DMS153 treated with DMSO at 0.1 percent for 48 hours (cell line): ENCODE results near the gene ARAP2.

Experiments
- DNase-seq: peaks from one replicate; lab custom pipeline; 2025; ENCODE audit not compliant: unreplicated experiment; lab: John Stamatoyannopoulos, UW

ARAP2 gene, protein sequence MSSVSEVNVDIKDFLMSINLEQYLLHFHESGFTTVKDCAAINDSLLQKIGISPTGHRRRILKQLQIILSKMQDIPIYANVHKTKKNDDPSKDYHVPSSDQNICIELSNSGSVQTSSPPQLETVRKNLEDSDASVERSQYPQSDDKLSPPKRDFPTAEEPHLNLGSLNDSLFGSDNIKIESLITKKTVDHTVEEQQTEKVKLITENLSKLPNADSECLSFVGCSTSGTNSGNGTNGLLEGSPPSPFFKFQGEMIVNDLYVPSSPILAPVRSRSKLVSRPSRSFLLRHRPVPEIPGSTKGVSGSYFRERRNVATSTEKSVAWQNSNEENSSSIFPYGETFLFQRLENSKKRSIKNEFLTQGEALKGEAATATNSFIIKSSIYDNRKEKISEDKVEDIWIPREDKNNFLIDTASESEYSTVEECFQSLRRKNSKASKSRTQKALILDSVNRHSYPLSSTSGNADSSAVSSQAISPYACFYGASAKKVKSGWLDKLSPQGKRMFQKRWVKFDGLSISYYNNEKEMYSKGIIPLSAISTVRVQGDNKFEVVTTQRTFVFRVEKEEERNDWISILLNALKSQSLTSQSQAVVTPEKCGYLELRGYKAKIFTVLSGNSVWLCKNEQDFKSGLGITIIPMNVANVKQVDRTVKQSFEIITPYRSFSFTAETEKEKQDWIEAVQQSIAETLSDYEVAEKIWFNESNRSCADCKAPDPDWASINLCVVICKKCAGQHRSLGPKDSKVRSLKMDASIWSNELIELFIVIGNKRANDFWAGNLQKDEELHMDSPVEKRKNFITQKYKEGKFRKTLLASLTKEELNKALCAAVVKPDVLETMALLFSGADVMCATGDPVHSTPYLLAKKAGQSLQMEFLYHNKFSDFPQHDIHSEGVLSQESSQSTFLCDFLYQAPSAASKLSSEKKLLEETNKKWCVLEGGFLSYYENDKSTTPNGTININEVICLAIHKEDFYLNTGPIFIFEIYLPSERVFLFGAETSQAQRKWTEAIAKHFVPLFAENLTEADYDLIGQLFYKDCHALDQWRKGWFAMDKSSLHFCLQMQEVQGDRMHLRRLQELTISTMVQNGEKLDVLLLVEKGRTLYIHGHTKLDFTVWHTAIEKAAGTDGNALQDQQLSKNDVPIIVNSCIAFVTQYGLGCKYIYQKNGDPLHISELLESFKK (N-terminal part only)

DNA sequence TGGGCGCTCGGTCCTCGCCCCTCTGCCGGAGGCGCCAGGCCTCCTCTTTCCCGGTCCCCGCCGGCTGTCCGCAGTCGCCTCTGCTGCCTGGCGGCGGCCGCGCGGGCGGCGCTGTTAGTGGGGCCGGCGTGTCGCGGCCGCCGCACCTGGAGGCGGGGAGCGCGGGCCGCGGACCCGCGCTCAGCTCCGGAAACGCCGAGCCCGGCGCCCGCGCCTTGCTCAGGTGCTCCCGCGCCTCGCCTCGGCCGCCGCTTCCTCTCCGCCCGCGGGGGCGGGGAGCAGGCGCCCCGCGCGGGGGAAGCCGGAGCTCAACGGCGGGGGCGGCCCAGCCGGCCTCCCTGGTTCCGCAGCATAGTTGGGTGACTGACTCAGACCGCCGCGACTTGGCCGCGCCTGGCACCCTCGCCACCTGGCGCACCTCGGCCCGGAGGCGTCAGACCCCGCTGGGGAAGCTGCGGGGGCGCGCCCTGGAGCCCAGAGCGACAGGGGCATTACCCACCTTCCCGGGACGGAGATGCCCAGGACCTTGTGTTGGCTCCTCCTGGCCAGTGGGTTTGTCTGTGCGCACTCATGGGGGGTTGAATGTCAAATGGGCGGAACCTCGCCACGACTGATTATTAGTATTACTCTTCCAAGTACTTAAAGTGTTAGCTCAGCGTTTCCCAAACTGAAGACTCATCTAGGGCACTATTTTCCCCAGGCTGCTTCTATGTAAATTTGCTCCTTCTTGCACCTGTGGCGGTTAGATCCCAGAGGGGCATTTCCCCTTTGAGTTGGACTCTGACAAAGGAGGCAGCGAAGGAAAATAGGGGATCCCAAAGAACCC lies at the start of gene ARAP2:
TSS of gene ARAP2 (minus strand) at position 258 of the 826 bp plus-strand sequence. CDS start 15,028 bp downstream, outside the sequence.
- DNase-seq: peak; percentile 21

- DNase-seq: no peak
These were observed 48.4 kb upstream of the ARAP2 start for GRCh38 chr4:36292556-36293188.

DNA sequence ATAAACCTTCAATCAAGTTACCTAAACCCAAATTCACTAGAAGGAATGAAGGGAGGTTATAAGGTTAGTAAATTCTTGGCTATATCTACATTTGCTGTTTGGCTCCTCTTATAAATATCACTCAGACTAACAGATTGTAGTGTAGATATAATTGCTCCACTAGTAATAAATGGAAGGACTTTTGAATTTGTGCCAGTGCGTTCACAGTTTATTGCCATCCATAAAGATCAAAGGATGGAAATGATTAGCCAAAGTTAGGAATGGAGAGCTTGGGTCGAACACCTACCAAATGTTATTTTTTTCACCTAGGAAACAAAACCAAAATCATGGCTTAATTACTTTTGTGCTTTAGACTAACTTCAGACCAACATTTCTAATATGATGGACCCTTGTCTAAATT lies 46.3 kb upstream of the ARAP2 start:
- no peak for DNase-seq

- DNase-seq: no peak
These were observed 44.6 kb upstream of the ARAP2 start for GRCh38 chr4:36288731-36289426.

DNA sequence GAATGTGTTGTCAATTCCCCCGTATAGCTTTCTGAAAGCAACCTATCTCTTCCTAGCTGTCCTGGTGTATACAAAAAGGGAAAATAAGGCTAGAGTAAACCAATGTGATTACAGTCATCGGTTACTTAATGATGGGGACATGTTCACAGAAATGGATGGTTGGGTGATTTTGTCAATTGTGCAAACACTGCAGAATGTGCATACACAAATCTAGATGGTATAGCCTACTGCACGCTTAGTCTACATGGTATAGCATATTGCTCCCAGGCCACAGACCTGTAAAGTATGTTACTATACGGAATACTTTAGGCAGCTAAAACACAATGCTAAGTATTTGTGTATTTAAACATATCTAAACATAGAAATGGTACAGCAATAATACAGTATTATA lies 42.2 kb upstream of the ARAP2 start:
- DNase-seq: no peak

GRCh38 chr4:36285784-36286480 lies 41.6 kb upstream of the ARAP2 start:
- no peak for DNase-seq

DNA sequence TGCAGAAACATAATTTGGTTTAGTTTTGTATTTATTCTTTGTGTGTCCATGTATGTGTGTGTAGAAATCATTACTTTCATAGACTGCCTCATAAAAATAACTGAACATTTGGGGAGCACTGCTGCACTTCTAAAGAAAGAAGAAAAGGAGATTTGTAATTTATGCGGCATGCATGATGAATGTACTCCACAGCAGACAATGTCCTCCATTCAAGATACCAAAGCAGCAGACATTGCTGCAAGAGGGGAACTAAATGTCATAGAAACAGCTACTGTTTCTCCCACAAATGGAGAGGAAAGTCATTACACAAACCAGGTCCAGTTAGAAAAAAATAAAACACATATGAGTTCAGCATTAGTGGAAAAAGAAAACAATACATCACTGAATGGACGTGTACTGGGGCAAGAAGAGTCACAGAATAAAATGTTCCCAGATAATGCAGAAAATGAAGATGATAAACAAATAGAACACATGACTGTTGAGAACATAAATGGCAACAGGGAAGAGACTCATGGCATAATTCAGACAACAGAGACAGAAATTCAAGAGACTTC lies 39.7 kb upstream of the ARAP2 start:
- DNase-seq: no peak

DNA sequence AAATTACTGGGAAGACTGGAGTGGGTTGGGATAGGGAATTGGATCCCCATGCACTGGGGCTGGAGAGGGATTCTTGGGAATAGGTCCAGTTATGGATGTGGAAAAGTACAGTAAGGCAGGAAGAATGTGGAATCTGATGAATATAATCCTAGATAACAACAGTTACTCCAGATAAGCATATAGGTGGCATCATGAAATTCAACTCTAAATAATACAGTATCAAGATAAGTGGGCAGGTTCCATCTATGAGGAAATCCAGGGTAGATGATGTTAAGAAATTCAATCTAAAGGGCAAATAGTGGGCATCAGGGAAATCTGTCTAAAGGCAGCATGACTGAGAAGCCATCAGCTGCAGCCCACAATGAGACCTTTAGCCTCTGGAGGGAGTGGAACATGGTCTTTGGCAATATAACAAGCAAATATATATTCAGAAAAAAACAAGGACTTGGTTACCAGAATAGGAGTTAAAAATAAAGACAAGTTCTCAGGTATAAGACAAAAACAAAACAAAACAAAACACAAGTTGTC lies 38.3 kb upstream of the ARAP2 start:
- DNase-seq: no peak

GRCh38 chr4:36281384-36282106 lies 37.2 kb upstream of the ARAP2 start, which contains the start of gene DTHD1:
Gene DTHD1 (plus strand): TSS chr4:36281616. CDS start chr4:36281759, 143 bp downstream.
- DNase-seq: no peak

GRCh38 chr4:36280555-36280954 lies 36.2 kb upstream of the ARAP2 start:
- DNase-seq: no peak

DNA sequence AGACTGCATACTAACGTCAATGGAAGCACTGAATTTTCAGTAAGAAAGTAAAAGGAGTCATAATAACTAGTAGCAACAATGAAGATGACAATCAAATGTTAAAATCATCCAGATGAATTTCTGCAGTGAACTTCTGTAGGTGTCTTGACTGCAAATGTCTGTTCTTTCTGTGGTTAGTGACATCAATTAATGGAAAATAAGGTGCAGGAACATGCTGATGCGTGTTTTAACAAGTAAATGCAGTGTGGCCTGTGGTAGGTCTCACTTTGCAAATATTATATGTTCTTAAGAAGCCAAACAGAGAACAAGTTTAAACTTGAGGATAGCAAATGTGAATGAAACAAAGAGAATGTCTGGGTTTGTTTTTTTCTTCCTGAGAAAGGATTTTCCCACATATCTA lies 34.5 kb upstream of the ARAP2 start:
- no peak for DNase-seq

DNA sequence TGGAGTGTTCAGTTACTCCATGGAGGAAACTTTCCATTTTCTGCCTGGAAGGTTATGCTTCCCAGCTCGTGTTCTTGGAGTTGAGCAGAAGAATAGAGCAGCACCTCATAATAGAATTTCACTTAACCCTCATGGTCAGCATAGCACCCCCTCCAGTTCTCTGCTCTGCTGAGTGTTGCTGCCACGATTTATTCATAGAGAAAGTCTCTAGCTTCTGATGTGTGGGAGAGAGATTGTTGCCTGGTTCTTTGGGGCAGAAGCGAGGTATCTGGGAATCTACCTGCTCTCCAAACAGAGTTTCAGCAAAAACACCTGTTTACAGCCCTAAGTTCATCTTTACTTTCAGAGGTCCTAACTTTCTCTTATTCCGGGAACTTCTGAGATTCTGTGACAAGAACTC lies 33.2 kb upstream of the ARAP2 start:
- no peak for DNase-seq

- no peak for DNase-seq
These were observed 29.8 kb upstream of the ARAP2 start for GRCh38 chr4:36274158-36274557.

GRCh38 chr4:36273276-36273675 lies 29.0 kb upstream of the ARAP2 start:
- DNase-seq: no peak

DNA sequence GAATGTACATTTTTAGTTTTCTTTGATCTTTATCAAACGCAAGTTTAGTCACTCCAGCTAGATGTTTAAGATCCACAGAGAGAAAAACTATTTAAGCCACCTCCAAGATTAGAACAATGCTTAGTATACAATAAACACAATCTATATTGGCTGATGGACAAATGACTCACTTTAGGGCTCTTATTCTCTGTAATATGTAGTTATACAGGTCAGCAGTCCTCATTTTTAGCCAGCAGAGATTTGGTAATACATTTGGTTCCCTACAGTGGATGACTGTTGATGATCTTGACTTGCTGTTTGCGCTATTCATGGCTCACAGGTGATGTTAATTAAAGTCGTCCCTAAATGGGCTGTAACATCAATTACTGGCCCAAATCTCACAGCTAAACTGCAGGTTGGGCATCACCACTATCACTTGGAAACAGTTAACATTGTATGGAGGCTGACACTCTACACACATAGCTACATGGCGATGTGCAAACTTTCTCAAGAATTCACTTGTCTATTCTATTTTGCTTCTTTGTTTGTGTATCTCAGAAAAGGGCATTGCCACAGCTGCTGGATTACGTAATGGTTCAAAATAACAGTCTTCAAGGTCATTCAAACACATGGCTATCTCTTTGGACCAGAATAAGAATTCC lies 25.3 kb upstream of the ARAP2 start:
- no peak for DNase-seq

DNA sequence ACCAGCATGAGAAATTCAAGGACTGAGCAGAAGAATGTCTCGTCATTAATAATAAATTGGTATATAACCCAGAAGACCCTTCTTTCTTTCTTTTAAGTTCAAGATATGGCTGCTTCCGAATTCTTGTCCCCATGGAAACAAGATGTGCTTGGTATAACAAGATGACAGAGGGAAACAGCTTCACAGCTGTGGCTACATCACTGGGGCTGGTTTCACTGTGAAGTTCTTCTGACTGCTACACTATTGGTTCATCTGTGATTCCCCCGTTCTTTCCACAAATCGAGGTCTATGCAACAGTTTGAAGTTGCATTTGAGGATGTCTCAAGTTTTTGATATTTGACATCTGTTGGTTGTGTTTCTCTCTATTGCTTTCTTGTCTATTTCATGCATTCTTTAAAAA lies 24.8 kb upstream of the ARAP2 start:
- DNase-seq: no peak
